Breast epithelium (tissue), 4 donors: ENCODE results near the gene COX7B. TPM values are rescaled to one million over a fixed set of nuclear protein-coding genes. Genes with fewer than 3 reads are reported as not detected.

Experiments used
- DNase-seq, 2 donors: peaks; one replicate each; pipeline ENCODE4 v3.0.0-alpha.2; 2019; ENCODE audit warnings: low spot score in 2 of 2
- H3K27ac ChIP-seq, 2 donors: fragments of 200-600 bp; sonication (generic) in 1 of 2; one replicate each; pipeline ENCODE4 v1.5.1; 2016 to 2019; ENCODE audit warnings: mild to moderate bottlenecking in 1 of 2
- H3K27me3 ChIP-seq, 2 donors: fragments of 200-600 bp; sonication (generic) in 1 of 2; one replicate each; pipeline versions ENCODE4 v1.5.1 to v1.6.0; 2017 to 2019; ENCODE audit warnings: control low read depth in 1 of 2, mild to moderate bottlenecking in 1 of 2
- H3K36me3 ChIP-seq: fragments of 200-600 bp; one replicate; pipeline ENCODE4 v1.5.1; 2019
- H3K4me1 ChIP-seq, 2 donors: fragments of 200-600 bp; sonication (generic); one replicate each; pipeline ENCODE4 v1.5.1; 2016 to 2019; ENCODE audit warnings: control low read depth in 1 of 2
- H3K4me3 ChIP-seq, 3 donors: fragments of 200-600 bp; sonication (generic); 1 replicate in 2 of 3; 2 replicates in 1 of 3; pipeline ENCODE4 v1.5.1; 2016 to 2019; ENCODE audit warnings: mild to moderate bottlenecking in 3 of 3, moderate library complexity in 2 of 3
- H3K9me3 ChIP-seq, 2 donors: fragments of 200-600 bp; sonication (generic) in 1 of 2; one replicate each; pipeline ENCODE4 v1.5.1; 2016 to 2019; ENCODE audit warnings: control low read depth in 1 of 2
- CTCF ChIP-seq, 3 donors: fragments of 450-650 bp; IDR thresholded peaks; one replicate each; pipeline ENCODE4 v1.5.1; 2016 to 2017; ENCODE audit warnings: antibody characterized with exemption in 3 of 3, mild to moderate bottlenecking in 3 of 3, moderate library complexity in 3 of 3
- POLR2A ChIP-seq: fragments of 450-650 bp; IDR thresholded peaks from one replicate; pipeline ENCODE4 v1.6.1; 2016; ENCODE audit warnings: antibody characterized with exemption, mild to moderate bottlenecking, moderate library complexity
- POLR2AphosphoS5 ChIP-seq, 3 donors: sonication (generic); formaldehyde crosslinking; IDR thresholded peaks; one replicate each; pipeline ENCODE4 v1.6.1; 2017; ENCODE audit warnings: antibody characterized with exemption in 3 of 3
- intact Hi-C: fragments of 100-400 bp; cut with DNase I; formaldehyde crosslinking; loops from one replicate; pipeline ENCODE4 v1.15.1; 2023; ENCODE audit warnings: low total_unique reads
- total RNA-seq, 3 donors: library from RNA; depleted of rRNA; stranded (reverse); fragments of >200 nt; gene quantifications; one replicate each; pipeline ENCODE4 v1.1.0, GENCODE V29; 2016

Gene COX7B
- total RNA-seq, 3 donors from 2014 or later, result 219 to 412 (median 261) TPM

GRCh38 chrX:77894921-77895886 is 4.1 kb upstream of the COX7B start, which contains the start of gene MAGT1:
TSS of gene MAGT1 (minus strand) at chrX:77895435. CDS start at chrX:77895410, 25 bp downstream.
- Histone ChIP-seq H3K9me3 (no peaks in the 10 kb centered on the region), H3K27ac (peak within 1 kb of the TSS; percentile 92 to 95), H3K4me3 (peak within 1 kb of the TSS; percentile 64 to 72 (median 64)), H3K36me3 (no peaks in the 10 kb centered on the region), H3K4me1 (no peaks in the 10 kb centered on the region), H3K27me3 (no peaks in the 10 kb centered on the region)
- peak; percentile 85 to 95 for DNase-seq
- intact Hi-C loops, result no loop called here
- no peak for TF ChIP-seq CTCF (IDR thresholded peaks at IDR 0.05)
- TF ChIP-seq POLR2A, result peak; percentile 30
- peak; percentile 67 to 93 (median 85) for TF ChIP-seq POLR2AphosphoS5 (IDR thresholded peaks at IDR 0.05)

- TF ChIP-seq CTCF (IDR thresholded peaks at IDR 0.05) (no peak), POLR2AphosphoS5 (IDR thresholded peaks at IDR 0.05) (no peak), POLR2A (no peak)
Measured at GRCh38 chrX:77900688-77901087, 1.4 kb downstream of the COX7B start.

GRCh38 chrX:77901506-77901905 is 2.2 kb downstream of the COX7B start:
- no peaks in the 10 kb centered on the region for H3K4me1 ChIP-seq
- H3K9me3 ChIP-seq, result no peaks in the 10 kb centered on the region
- H3K27ac ChIP-seq, result no peak overlapping the region
- no peak overlapping the region for H3K4me3 ChIP-seq
- no peaks in the 10 kb centered on the region for H3K27me3 ChIP-seq
- intact Hi-C loops, result no loop called here
- TF ChIP-seq POLR2AphosphoS5 (IDR thresholded peaks at IDR 0.05) (no peak), CTCF (IDR thresholded peaks at IDR 0.05) (no peak), POLR2A (no peak)
- H3K36me3 ChIP-seq, result no peaks in the 10 kb centered on the region
- DNase-seq, result no peak

More at GRCh38 chrX:77900688-77901087, 1.4 kb downstream of the COX7B start:
- no peaks in the 10 kb centered on the region for H3K4me1 ChIP-seq
- no peaks in the 10 kb centered on the region for H3K27me3 ChIP-seq
- H3K9me3 ChIP-seq, result no peaks in the 10 kb centered on the region
- no peaks in the 10 kb centered on the region for H3K36me3 ChIP-seq
- DNase-seq, result no peak
- H3K4me3 ChIP-seq, result peak overlapping the region; percentile 52 to 72 (median 57)
- peak overlapping the region; percentile 85 to 89 for H3K27ac ChIP-seq
- intact Hi-C loops, result no loop called here

GRCh38 chrX:77910108-77910840 is 11.0 kb downstream of the COX7B start, which contains the start of gene ATP7A:
TSS of gene ATP7A (plus strand) at chrX:77910693. CDS start at chrX:77971642, 60,949 bp downstream.
- Histone ChIP-seq H3K9me3 (no peaks in the 10 kb centered on the region), H3K27me3 (peaks cover 0 to 9% of the 10 kb centered on the region in 2 donors), H3K4me3 (peak within 1 kb of the TSS; percentile 56 to 70 (median 61)), H3K27ac (peak within 1 kb of the TSS; percentile 82 to 86), H3K36me3 (no peaks in the 10 kb centered on the region), H3K4me1 (peaks cover 0 to 3% of the 10 kb centered on the region in 2 donors)
- TF ChIP-seq CTCF (IDR thresholded peaks at IDR 0.05) (peak in 2 of 3 donors; percentile 39 to 47), POLR2AphosphoS5 (IDR thresholded peaks at IDR 0.05) (peak; percentile 47 to 67 (median 64)), POLR2A (no peak)
- DNase-seq, result peak; percentile 82 to 83
- intact Hi-C loops, result no loop called here
